Fibroblast of mammary gland (primary cell): ENCODE measurements around the gene DNMT3B.

Source experiments
- DNase-seq: peaks from one replicate; pipeline ENCODE4 v3.0.0-alpha.2; 2010; ENCODE audit warnings: low read depth
- H3K4me3 ChIP-seq: 2 replicates; pipeline ENCODE4 v1.5.1; 2011; ENCODE audit warnings: low read depth, mild to moderate bottlenecking, low read length, moderate library complexity; ENCODE audit not compliant: control insufficient read depth
- CTCF ChIP-seq: conservative IDR thresholded peaks from 2 replicates; pipeline ENCODE4 v1.5.1; 2011; ENCODE audit warnings: low read depth, low read length, inconsistent platforms; ENCODE audit not compliant: control insufficient read depth, insufficient read depth

The DNMT3B gene

GRCh38 chr20:32773855-32774254 is 11.7 kb downstream of the DNMT3B start:
- TF ChIP-seq CTCF, result no peak
- no peak for DNase-seq
- H3K4me3 ChIP-seq, result no peak overlapping the region

- TF ChIP-seq CTCF, result no peak
- no peak for DNase-seq
- H3K4me3 ChIP-seq, result no peak overlapping the region
These were observed 13.3 kb downstream of the DNMT3B start for GRCh38 chr20:32775336-32775991.

- DNase-seq, result no peak
- no peak overlapping the region for H3K4me3 ChIP-seq
- TF ChIP-seq CTCF, result no peak
These were observed 15.2 kb downstream of the DNMT3B start for GRCh38 chr20:32777177-32777956.

GRCh38 chr20:32779500-32780211 is 17.5 kb downstream of the DNMT3B start:
- H3K4me3 ChIP-seq, result no peak overlapping the region
- TF ChIP-seq CTCF, result no peak
- DNase-seq, result no peak

- DNase-seq, result no peak
- H3K4me3 ChIP-seq, result no peak overlapping the region
- TF ChIP-seq CTCF, result no peak
These were observed 18.1 kb downstream of the DNMT3B start for GRCh38 chr20:32780278-32780677.

- TF ChIP-seq CTCF, result no peak
These were observed 18.8 kb downstream of the DNMT3B start for GRCh38 chr20:32780749-32781655.

More at GRCh38 chr20:32780749-32781655, 18.8 kb downstream of the DNMT3B start:
- H3K4me3 ChIP-seq, result no peak overlapping the region
- DNase-seq, result no peak
